Measurements from ENCODE around the gene UQCC5. TPM values are rescaled to one million over a fixed set of nuclear protein-coding genes. Genes with fewer than 3 reads are reported as not detected.

Gene UQCC5
- polyA plus RNA-seq, 1 of the 3 experiments (the other 2 are of a cell fraction): 124 TPM

GRCh38 chr3:52489453-52489852, 47.0 kb upstream of the UQCC5 start:
- H3K27ac ChIP-seq (ENCODE audit: low read depth in 2 of 2, low read length in 1 of 2): no peak overlapping the region
- POLR2A ChIA-PET: interaction anchor here (1.0 to 2.3 kb wide), 3 partner anchors 9 to 37 kb away, joined by 5 to 8 read pairs (median 5); no protein-coding TSS in a partner anchor

More at GRCh38 chr3:52489453-52489852, 47.0 kb upstream of the UQCC5 start:
- Histone ChIP-seq H3K4me1 (ENCODE audit: control insufficient read depth in 1 of 2, insufficient read depth in 2 of 2, low read depth in 1 of 2, low read length in 1 of 2) (peaks cover 3 to 9% of the 10 kb centered on the region in 2 experiments; a peak in 2 of 4 replicates), H3F3A (replicated peaks; ENCODE audit: insufficient read depth) (no peaks in the 10 kb centered on the region), H3K27me3 (ENCODE audit: insufficient read depth) (no peaks in the 10 kb centered on the region), H3K4me2 (no peak overlapping the region), H3K36me3 (replicated peaks in 1 of 2; ENCODE audit: control insufficient read depth in 1 of 2, insufficient read depth in 2 of 2, low read length in 1 of 2) (peaks cover 14 to 61% of the 10 kb centered on the region in 2 experiments), H3K9ac (no peak overlapping the region), H3K4me3 (ENCODE audit: low read depth in 2 of 2, low read length in 1 of 2) (no peak overlapping the region), H4K20me1 (ENCODE audit: insufficient read depth) (no peaks in the 10 kb centered on the region), H3K9me3 (no peaks in the 10 kb centered on the region), H2AFZ (ENCODE audit: low read depth) (no peak overlapping the region), H3K9me2 (no peaks in the 10 kb centered on the region), H3K79me2 (ENCODE audit: insufficient read depth) (no peaks in the 10 kb centered on the region)
- TF ChIP-seq FOXM1 (IDR thresholded peaks at IDR 0.05; ENCODE audit: low read depth) (no peak), GABPA (IDR thresholded peaks at IDR 0.05; ENCODE audit: low read depth) (no peak), RAD21 (IDR thresholded peaks at IDR 0.05; ENCODE audit: low read length) (no peak), REST (IDR thresholded peaks at IDR 0.05; ENCODE audit: low read depth, low read length) (no peak)
- TF ChIP-seq, protein P1, sequence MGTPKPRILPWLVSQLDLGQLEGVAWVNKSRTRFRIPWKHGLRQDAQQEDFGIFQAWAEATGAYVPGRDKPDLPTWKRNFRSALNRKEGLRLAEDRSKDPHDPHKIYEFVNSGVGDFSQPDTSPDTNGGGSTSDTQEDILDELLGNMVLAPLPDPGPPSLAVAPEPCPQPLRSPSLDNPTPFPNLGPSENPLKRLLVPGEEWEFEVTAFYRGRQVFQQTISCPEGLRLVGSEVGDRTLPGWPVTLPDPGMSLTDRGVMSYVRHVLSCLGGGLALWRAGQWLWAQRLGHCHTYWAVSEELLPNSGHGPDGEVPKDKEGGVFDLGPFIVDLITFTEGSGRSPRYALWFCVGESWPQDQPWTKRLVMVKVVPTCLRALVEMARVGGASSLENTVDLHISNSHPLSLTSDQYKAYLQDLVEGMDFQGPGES (IDR thresholded peaks at IDR 0.05; ENCODE audit: low read depth, low read length): no peak
- CTCF ChIA-PET: interaction anchor here (1.1 to 4.6 kb wide), 2 partner anchors 18 to 42 kb away, joined by 3 to 24 read pairs; no protein-coding TSS in a partner anchor
- DNase-seq: no peak
- WGBS (ENCODE audit: low lambda C conversion rate): no CpG with 5 or more reads among the region's 18 CpGs

Measured in SK-N-SH (cell line).